GM21723 (cell line): ENCODE results near the gene SLC6A5.
"Not testable (repeated sequence)": the region's sequence is repeated elsewhere in the genome, so short reads cannot be mapped to it uniquely, and the experiment has no call there.

ENCODE experiments used
- ATAC-seq: cut with Tn5 transposase; IDR thresholded peaks from one replicate; pipeline ENCODE4 v1.9.1; 2021; ENCODE audit warnings: mild to moderate bottlenecking, moderate library complexity; ENCODE audit not compliant: unreplicated experiment

SLC6A5 gene

DNA sequence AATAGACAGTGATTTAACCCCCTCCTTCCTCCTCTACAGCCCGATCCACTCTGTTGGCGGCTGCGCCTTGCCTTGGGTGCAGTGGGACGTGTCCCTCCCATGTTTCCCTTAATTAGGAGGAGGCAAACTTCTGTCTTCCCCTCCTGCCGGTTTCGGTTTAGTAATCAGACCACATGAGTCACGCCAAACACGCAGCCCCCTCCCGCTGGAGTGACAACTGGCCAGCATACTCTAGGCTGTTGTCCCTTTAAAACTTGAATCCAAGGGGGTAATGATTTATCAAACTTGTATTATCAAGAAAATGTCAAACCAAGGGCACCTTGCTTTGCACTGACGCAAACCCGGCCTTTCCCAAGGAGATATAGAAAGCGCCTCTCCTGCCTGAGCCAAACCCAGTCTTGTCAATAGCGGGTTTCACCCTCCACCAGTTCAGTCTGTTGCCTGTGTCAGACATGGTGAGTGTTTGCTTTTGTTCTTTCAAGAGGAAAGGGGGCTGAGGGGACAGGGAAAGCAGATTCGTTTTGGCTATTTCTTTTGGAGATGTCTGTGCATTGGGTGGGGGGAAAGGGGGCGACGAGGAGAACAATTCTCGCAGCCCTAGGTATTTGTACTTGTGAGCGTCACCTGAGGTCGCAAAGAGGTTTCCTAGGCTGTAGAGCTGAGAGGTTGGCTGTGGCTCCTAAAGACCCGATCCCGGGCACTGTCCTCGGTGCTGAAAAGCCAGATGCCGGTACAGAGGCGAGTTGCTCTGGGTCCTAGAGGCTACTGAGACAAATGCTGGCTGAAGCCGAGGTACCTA, at the start of gene SLC6A5:
SLC6A5 (plus strand) TSS at position 388 of the 799 bp plus-strand sequence; CDS start at position 453, 65 bp downstream.
- ATAC-seq, result no peak

DNA sequence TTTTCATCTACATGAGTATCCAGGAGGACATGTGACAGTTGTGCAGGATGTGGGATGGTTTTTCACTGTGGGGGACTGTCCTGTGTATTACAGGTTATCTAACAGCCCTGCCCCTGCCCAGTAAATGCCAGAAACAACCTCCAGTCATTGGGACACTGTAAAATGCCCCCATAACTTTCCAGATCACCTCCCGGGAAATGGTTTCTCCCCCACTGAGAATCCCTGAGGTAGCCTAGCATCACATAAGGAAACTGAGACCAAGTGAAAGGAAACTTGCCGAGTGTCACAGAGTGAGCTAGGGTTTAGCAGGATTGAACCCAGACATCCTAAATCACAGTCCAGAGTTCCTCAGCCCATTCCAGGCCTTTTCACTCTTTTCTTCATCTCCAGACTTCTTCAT, 48.3 kb upstream of the SLC6A5 start:
- no peak for ATAC-seq

DNA sequence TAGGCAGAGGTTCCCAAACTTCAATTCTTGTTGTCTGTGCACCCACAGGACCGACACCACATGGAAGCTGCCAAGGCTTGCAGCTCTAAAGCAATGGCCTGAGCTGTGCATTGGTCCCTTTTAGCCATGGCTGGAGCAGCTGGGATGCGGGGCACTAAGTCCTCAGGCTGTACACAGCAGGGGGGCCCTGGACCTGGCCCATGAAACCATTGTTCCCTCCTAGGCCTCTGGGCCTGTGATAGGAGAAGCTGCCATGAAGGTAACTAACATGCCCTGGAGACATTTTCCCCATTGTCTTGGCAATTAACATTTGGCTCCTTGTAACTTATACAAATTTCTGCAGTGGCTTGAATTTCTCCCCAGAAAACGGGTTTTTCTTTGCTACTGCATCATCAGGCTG, 43.6 kb upstream of the SLC6A5 start:
- no peak for ATAC-seq

GRCh38 chr11:20556396-20556795, 43.0 kb upstream of the SLC6A5 start:
- ATAC-seq, result not testable (repeated sequence)

DNA sequence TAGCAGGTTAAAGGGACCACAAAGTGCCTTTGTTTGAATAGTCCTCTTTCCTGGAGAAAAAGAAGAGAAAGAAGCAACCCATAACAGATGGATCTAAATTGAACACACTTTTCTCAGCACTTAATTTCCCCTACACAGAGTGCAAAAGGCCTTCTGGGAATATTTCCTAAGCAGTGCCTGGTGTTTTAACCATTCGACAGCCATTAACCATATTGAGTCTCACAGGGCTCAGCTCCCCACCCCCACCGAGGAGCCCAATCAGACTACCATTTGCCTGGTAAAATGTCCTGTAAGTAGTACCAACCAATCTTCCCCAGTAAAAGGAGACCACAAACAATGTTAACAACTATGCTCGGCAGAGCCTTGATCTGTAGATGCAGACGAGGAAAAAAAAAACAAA, 40.7 kb upstream of the SLC6A5 start:
- ATAC-seq, result no peak

- ATAC-seq, result no peak
Observed at GRCh38 chr11:20559523-20560300, 39.7 kb upstream of the SLC6A5 start.

DNA sequence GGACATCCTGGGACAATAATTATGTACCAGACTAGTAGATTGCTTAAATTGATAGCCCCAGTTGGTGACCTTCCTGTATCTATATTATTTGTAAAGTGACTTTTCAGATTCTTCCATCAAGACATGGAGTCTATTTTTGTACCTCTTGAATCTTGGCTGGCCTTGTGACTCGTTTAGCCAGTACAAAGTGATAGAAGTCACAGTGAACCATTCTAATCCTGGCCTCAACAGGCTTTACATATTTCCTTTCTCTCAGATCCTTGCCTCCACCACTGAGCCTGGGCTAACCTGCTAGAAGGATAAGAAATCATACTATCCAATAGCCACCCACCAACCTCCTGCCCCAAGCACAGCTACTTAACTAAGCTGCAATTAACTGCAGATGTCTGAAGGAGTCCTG, 37.5 kb upstream of the SLC6A5 start:
- no peak for ATAC-seq

- no peak for ATAC-seq
Observed at GRCh38 chr11:20563866-20564265, 35.5 kb upstream of the SLC6A5 start.

DNA sequence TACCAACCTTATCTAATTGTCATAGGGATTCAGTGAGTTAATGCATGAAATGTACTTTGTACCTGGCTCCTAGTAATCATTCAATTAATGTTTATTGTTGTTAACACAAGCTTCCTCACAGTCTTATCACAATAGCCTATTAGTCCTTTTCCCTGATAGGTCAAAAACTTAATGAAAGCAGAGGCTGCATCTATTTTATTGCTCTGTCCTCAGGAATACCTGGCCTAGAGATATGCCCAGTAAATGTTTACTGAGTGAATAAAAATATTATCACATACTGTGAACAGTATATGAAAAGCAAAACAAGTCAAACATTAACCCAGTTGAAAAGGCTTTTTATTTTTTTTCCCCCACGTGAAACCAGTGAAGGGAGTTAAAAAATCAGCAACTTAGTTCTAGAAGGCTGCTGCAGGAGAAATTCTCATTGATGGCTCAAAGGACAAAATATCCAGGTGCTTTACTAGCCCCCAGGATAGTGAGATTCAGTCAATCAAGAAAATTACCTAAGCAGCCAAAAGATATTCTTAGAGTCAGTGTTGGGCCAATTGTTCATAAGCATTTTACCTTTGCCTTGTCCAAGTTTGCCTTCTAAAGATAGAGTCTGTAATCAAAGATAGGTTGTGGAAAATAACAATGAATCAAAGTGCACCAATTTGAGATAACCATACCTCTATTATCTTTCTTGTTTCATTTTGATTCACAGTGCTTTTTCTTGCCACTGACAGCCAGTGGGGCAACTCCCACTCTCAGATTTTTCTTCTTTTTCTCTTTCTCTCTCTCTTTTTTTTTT, 34.4 kb upstream of the SLC6A5 start:
- ATAC-seq, result no peak

DNA sequence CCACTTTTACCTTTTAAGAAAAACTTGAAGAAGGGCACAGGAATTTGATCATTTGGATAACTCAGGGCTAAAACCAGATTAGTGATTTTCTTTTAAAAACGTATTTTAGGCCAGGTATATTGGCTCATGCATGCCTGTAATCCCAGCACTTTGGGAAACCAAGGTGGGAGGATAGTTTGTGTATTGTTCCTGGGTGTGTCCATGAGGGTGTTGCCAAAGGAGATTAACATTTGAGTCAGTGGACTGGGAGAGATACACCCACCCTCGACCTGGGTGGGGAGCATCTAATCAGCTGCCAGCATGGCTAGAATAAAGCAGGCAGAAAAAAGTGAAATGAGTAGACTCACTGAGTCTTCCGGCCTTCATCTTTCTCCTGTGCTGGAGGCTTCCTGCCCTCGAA, 33.3 kb upstream of the SLC6A5 start:
- ATAC-seq, result not testable (repeated sequence)

DNA sequence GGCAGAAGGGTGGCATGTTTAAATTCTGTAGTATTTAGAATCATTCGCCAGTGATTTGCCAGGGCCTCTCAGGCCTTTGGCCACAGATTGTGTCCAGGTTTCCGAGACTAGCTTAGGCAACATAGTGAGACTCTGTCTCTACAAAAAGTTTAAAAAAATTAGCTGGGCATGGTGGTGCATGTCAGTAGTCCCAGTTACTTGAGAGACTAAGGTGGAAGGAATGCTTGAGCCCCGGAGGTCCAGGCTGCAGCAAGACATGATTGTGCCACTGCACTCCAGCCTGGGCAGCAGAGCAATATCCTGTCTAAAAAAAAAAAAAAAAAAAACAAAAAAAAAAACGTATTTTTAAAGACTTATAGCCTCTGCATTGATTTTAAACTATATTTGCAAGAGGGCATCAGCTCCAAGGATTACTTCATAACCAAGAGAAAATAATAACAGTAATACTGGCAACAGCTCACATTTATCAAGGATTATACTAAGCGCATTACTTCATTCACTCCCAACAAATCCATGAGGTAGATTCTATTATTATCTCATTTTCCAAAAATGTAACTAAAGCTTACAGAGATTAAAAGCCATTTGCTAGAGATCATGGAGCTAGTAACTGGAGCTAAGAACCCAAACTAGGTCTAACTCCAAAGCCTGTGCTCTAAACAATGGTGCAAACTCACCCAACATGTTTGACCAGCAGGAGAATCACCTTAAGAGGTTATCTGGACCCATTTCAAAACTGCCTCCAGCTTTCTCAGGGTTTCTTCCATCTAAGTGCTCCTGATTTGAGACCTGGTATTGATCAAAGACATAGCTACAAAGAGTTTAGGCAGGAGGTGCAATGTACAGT, 32.6 kb upstream of the SLC6A5 start:
- ATAC-seq, result no peak

- ATAC-seq, result not testable (repeated sequence)
Observed at GRCh38 chr11:20579725-20580124, 19.7 kb upstream of the SLC6A5 start.

GRCh38 chr11:20583201-20583600, 16.2 kb upstream of the SLC6A5 start:
- no peak for ATAC-seq

DNA sequence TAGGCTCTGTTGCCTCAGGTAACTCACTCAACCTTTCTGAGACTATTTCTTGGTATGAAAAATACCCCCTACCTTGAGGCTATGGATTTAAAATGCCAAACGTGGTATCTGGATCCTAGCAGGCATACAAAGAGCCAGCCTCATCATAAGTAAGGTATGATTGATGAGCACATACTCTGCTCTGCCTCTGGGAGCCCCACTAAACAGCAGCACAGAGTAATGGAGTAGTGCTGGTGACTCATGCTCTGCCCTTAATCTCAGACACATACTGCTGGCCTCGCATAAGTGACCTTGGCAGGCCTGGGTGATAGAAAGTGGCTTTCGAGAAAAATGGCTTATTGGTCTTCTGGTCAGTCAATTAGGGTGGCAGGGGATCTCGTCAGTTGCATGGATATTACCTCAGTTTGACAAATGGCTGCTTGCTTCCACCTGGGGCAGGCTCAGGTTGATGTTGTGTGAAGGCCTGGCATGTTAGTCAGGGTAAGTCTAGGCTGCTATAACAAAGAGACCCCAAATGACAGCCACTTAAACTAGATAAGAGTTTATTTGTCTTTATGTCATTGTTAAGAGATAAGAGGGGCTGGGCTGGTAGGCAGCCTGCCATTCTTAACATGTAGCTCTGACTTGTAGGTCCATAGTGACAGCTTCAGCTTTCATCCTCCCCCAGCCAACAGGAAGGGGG, 15.2 kb upstream of the SLC6A5 start:
- ATAC-seq, result no peak

DNA sequence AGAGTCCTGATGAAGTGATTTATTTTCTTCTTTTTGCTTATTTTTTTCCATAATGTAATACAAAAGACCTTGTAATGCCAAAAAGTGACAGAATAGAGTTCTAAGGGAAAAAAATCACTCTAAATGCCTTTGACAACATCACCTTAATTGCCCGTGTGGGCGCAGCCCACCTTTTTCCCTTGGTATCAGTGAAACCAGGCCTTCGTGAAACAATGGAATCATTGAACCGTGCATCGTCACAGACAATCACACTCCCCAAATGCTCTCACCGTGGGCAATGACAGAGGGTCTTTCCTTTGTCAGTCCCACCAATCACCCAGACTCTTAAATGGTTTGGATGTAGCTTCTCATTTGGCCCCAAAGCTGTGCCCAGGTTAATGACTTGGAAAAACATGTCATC, 9.6 kb upstream of the SLC6A5 start:
- ATAC-seq, result no peak

GRCh38 chr11:20590381-20590780, 9.0 kb upstream of the SLC6A5 start:
- no peak for ATAC-seq

DNA sequence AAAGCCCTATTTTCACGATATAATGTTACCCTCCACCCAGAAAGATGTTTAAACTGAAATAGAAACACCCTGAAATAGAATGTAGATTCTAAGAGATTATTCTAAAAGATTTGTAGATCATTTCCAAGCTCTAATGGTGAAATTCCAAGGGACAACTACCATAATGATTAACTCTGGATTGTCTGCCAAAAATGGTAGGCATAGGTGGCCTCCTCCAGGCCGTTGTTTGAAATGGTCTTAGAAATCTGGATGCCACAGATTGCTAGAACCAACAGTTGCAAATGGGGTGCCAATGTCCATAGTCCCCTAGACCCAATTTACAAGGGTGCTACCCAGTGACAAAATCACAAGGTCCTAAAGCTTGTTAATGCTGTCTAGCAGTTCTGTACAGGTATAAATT, 6.7 kb upstream of the SLC6A5 start:
- ATAC-seq, result no peak

GRCh38 chr11:20594274-20595061, 4.9 kb upstream of the SLC6A5 start:
- ATAC-seq, result no peak

GRCh38 chr11:20595101-20595500, 4.3 kb upstream of the SLC6A5 start:
- ATAC-seq, result no peak
